HG02610 (cell line): Measurements from ENCODE around the gene TMEM273.
A peak's percentile ranks its signal among the peaks of the same experiment; 100 is the strongest.
"Not testable (repeated sequence)": the region's sequence is repeated elsewhere in the genome, so short reads cannot be mapped to it uniquely, and the experiment has no call there.

Experiments used
- ATAC-seq: cut with Tn5 transposase; IDR thresholded peaks from one replicate; pipeline ENCODE4 v1.9.1; 2021; ENCODE audit warnings: mild to moderate bottlenecking, moderate library complexity; ENCODE audit not compliant: unreplicated experiment

TMEM273 gene

DNA sequence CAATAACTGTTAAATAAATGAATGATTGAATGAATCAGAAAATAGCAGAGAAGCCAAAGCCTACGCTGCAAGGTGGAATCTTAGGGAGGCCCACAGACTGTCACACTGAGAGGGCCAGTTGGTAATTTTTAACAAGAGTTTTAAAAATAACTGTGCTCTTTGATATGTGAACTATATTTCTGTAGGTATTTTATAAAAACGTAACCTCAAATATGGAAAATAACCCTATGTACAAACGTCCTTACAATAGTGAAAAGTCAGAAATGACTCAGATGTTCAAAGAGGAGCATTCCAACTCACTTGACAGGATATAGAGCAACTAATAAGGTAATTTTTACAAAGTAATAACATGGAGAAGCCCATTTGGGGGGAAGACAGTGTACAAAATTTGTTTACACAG is 18.9 kb upstream of the TMEM273 start:
- ATAC-seq: peak; percentile 83

DNA sequence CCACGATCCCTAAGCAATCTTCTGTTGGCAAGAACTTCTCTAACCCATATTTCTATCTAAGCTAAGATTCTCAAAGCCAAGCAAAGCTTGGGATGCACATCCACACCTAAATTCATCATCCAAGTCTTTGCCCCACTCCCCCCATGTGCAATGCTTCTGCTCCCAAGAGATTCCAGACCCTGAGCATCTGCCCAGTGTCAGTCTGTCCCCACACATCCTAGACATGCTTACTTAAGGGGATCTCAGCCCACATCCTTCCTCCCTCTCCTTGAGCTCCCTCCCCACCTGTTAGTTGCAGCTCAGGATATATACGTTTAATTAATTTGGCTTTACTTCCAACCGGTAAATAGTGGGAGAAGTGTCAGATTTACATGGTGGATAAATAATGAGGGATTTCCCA is 17.0 kb upstream of the TMEM273 start:
- ATAC-seq: no peak

DNA sequence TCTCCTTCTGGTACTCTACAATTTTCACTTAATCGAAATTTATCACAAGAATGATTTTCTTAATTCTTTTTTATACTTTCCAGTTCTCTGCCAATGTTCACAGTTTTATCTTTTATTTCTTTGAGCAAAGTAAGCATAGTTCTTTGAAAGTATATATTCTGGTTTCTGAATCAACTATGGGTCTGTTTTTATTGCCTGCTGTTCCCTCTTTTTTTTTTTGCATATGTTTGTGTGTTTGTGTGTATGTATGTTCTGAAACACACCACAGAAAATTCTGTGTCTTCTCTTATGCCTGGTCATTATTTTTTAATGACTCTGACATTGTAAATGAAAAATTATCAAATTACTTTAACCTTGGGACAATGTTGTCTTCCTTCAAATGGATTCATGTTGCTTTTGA is 15.9 kb upstream of the TMEM273 start:
- ATAC-seq: no peak

DNA sequence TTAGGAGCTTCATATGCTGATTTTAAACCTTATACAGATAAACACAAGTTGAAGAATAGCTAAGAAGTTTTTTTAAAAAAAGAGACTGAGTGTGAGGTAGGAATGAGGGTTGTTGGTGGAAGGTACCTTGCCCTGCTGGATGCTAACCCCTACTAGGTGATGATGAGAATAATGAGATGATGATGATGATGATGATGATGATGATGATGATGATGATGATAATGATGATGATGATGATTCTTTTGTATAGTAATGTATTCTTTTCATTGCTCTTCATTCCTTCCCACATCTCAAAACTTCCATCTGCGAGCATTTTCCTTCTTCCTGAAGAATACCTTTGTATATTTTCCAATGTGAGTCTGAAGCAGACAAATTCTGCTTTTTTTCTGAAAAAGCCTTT is 14.1 kb upstream of the TMEM273 start:
- no peak for ATAC-seq

DNA sequence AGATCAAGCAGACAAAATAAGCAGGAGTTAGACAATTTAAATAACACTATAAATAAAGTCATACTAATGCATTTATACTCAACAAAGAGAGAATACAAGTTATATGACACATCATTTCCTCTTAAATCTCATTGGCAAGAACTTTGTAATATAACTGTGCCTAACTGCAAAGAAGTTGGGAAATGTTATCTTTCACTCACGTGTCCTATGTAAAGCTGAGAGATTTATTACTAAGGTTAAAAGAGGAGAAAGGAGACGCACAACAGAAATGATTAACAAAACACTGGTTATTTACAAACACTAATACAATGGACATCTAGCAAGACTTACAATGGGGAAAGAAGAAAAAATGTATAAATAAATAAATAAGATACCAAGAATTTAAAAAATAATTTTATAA is 12.7 kb upstream of the TMEM273 start:
- ATAC-seq: no peak

DNA sequence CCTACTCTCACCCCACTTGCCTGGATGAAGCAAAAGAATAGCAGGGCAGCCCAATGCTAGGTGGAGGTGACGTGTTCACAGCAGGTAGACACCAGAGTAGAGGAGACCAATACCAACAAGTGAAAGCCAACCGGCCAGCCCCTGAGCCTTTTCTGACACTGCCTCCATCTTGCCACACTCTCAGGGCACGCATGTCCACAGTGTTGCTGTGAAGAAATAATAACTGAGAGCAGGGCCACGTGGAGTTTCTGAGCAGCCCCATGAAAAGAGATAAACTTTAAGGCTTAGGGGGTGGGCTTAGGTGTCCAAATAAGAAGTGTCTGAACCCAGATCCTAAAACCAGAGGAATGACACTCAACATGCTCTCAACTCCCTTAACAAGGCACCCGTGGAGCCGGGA is 9.0 kb upstream of the TMEM273 start:
- no peak for ATAC-seq

DNA sequence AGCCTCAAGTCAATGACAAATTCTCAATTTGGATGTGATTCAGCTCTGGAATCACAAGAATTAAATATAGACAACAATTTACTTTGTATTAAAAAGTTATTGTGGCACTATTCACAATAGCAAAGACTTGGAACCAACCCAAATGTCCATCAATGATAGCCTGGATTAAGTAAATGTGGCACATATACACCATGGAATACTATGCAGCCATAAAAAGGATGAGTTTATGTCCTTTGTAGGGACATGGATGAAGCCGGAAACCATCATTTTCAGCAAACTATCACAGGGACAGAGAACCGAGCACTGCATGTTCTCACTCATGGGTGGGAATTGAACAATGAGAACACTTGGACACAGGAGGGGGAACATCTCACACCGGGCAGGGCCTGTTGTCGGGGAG is 7.7 kb upstream of the TMEM273 start:
- ATAC-seq: not testable (repeated sequence)

DNA sequence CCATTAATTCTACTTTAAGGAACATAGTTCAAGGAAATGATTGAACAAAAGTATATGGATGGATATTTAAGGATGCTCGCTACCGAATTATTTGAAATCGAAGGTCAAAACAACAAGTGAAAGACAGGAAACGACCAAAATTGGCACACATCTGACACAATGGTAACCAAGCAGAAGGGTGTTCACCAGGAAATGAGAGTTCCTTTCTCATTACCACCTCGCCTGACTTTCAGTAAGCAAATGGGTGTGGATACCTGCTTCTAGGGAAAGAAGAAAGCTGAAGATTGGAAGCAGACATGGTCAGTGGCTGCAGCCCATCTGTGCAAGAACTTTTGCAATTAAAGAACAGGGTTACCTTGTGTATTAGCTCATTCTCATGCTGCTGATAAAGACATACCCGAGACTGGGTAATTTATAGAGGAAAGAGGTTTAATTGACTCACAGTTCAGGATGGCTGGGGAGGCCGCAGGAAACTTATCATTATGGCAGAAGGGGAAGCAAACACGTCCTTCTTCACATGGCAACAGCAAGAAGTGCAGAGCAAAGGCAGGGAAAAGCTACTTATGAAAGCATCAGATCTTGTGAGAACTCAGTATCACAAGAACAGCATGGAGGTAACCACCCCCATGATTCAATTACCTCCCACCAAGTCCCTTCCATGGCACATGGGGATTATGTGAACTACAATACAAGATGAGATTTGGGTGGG is 6.2 kb upstream of the TMEM273 start:
- no peak for ATAC-seq

DNA sequence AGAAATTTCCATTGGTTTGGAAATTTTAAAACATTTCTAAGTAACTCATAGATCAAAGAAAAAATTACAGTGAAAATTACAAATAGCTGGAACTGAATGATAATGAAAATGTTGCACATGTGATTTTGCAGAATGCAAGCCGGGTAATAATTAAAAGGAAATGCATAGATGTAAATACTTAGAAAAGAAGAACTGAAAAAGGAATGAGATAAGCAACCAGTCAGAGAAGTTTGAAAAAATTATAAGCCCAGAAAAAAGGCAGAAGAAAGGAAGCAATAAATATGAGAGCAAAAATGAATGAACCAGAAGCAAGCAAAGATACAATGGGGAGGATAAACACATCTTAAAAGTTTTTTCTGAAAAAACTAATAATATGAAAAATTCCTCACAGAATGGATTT is 3.2 kb upstream of the TMEM273 start:
- no peak for ATAC-seq

DNA sequence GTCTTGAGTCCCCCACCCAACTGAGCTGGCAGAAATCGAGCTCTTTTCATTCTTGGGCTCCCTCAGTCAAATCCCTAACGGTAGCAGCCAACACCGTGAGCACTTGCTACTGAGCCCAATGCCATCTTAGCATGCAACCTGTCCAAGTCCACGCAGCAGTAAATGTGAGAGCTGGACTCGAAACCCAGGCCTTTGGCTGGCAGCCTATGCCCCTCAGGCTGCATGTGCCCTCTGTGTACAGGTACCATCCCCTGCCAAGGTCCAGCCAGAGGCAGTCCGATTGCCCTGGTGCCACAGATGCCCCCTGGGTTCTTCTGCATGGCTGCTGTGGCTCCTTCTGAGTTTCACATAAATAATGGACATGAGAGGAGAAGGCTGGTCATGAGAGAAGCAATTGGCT is 1.2 kb upstream of the TMEM273 start:
- ATAC-seq: no peak

DNA sequence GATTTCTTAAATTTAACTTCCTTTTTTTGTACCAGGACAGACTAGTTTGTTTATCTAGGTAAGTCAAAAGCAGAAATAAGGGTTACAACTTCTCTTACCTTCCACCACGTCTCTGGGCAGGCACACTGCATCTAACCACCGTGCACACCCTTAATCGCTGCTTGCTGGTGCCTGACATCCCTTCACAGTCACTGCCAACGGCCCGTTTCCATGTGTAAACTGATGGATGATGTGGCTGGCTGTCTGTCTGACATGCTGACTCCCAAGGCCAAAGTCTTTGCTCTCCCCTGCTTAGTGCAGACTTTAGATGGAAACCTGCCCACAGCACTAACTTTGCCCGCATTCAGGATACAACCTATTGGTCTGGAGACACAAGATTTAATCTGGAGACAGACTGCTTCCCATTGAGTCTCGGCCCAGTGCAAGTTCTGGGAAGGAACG is 1.1 kb downstream of the TMEM273 start:
- no peak for ATAC-seq

DNA sequence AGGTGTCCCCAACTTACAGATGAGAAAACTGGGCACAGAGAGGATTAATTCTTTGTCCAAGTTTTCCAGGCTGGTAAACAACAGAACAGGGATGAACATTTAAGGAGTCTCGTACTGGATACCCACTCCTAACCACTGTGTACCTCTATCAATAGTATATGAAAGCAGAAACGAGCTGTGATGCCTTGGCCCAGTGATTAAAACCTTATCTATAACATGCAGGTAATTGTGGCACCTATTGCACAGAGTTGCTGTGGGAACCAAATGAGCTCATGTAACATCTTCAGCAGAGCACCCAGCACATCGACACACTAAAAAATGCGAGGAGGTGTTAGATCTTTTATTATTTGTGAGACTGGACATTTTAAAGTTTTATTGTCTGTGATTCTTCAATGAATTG is 1.6 kb downstream of the TMEM273 start:
- ATAC-seq: no peak

DNA sequence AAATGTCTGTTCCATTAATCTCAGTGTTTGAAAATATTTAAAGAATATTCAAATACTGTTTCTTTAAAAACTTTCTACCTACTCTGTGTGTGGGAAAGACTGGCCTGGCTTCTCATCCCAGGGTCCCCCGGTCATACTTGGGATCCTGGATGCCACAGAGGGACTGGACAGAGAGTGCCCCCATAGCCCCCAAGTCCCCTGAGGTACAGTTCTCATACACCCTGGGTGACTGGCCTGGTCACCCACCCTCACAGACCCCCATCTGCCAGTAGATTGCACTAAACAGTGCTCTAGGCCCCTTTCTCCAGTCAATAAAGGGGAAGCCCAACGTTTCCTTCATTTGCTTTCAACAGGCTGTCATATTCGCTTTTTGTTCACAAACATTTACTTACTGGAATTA is 3.0 kb downstream of the TMEM273 start:
- no peak for ATAC-seq

DNA sequence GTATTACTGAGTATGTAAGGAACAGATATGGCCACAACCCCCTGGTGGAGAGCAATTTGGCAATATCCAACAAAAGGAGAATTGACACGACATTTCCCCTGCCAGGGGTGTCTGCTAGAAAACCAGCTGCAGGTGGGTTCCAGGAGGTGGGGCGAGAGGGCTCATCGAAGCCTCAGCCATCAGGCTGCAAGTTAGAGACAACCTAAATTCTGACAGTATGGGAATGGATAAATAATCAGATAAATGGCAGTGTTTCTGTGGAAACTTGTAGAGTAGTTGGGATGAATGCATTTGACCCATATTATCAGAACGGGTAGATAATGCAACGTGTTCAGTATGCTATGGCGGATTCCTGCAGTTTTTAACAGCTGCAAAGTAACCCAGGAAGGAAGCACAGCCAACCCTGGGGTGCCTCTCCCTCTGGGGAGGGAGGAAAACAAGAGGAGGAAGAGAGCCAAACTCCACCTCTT is 3.5 kb downstream of the TMEM273 start:
- no peak for ATAC-seq

DNA sequence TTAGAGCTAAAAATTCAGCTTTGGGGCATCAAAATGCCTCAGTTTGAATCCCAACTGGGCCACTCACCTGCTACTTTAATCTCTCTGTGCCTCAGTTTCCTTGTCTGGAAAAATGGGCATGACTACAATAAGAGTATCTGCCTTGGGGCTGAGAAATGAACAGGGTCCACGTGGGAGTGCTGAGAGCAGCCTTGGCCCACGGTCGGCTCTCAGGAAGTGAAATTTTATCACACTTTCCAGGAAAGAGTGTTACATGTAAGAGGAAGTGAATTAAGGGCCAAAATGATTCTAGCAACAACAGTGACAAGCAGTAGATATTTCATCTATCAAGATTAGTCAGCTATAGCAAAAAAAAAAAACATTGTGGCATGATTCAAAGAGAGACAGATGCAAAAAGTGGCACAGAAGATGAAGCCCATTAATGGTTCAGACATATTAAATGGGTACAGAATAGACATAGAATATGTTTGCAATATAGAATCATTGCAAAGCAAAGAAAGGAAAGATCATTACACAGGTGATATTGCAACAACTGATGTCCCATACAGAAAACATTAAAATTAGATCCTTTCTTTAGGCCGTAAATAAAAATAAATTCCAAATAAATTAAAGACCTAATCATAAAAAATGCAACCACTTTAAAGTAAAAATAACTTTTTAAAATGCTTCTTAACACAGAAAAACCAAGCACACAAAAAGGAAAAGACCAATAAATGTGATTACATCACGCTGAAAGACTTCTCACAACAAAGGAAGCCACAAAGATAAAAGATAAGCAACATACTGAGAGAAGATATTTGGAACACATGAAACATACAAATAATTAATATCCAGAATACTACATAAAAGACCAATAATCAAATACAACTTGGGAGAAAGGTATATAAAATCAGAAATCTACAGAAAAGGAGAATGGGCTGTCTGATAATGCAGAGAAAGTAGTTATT is 4.3 kb downstream of the TMEM273 start:
- ATAC-seq: no peak

DNA sequence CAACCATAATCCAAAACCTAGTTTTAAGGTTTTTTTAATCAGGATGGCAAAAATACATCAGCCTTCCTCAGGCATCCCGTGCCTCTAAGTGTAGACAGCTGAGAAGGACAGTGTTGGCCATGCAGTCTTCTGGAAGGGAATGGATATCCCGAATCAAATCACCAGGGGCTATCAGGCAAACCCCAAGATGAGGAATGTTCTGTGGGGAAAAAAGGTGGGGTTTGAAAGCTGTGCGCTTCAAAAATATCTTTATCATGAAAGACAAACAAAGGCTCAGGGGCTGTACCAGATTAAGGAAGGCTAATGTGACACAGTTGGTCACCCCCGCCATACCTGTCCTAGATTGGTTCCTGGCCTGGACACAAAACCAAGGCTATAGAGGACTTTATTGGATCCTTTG is 5.4 kb downstream of the TMEM273 start:
- no peak for ATAC-seq

DNA sequence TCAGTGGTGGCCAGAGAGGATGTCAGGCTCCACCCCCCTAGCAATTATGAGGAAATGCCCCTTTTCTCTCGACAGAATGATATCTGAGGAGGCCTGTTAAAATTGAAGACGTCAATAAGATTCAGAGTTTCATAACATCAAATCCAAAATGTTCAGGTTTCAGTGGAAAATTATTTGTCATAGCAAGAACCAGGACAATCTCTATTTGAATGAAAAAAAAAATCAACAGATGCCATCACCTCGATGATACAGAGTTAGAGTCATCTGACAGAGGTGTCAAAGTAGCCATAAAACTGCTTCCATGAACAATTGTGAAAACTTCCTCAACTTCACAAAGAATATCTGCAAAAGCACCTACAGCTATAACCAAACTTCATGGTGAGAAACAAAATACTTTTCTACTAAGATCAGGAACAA is 7.7 kb downstream of the TMEM273 start:
- peak; percentile 14 for ATAC-seq

DNA sequence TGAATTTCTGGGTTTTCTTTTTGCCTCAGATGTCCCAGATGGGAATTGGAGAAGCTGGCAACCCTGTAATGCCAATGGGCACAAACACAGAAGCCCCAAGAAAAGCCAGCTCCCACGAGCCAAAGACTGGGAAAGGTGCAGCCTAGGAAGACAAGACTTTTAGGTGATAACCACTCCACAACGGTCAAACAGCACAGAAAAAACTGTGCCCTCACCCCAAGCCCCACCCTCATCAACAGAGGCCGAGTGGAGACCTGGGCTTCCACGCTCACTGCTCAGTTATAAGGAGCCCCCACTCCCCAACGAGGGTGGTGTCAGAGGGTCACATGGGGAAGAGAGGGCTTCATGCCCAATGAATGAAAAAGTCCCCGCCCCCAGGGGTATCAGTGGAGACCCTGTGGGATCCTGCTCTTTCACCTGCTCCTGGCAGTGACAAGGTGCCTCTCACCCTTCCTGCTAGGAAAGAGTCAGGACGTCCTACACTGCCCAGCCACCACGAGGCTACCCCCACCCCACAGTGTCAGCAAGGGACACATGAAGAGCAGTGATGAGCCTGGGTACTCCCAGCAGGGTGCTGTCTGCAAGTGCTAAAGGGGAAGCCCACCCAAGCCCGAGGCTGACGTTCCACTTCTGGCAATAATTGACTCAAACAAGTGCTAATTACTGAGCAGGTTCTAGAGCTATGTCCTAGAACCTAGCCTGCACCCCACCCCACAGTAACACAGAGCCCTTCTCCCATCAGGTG is 8.3 kb downstream of the TMEM273 start:
- ATAC-seq: peak; percentile 22

DNA sequence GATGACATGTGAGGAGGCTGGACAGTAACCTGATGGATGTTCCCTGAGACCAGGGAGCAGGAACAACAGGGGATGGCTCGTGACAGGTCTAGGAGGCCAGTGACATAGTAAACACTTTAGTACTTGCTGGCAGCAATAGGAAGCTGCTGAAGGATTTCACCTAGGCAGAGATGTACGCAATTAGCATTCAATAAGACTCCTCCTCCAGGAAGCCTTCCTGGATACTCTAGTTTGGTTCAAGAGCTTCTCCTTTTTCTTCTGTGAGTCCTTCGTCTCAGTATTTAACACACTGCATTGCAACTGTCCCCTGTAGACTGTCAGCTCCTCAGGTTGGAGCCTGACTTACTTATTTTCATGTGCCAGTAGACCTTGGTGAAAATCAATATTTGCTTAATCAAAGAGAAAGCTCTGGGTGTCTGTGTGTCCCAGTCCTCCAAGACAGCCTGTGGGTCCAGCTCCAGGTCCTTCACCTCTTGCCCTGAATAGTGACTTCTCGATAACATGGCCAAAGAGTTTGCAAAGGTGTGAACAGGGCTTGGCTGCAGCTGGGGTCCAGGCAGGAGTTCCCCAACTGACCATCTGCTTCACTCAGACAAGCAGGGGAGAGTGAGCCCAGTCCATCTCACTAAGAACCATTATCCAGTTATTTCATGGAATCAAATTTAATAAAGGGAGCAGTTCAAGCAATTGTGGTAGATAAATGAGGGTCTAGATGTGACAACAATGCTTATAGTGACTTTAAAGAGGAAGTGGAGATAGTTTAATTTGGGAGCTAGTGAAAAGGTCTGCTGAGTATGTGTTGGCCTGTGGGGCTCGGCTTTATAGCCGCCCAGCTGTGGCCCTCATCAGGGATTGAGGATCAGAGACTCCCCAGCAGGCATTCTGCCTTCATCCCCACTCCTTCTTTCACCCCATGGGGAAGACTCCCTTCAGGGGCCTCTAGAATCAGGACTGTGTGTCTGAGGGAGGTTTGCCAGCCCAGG is 9.4 kb downstream of the TMEM273 start:
- no peak for ATAC-seq
